Ishikawa (cell line): Measurements from ENCODE around the gene CSTPP1.

Source experiments
- CEBPB ChIP-seq: IDR thresholded peaks from 2 replicates; pipeline ENCODE4 v1.6.1; 2012
- CREB1 ChIP-seq: IDR thresholded peaks from 2 replicates; pipeline ENCODE4 v1.6.1; 2012; ENCODE audit warnings: low read depth
- EGR1 ChIP-seq: IDR thresholded peaks from 2 replicates; pipeline ENCODE4 v1.6.1; 2012
- EP300 ChIP-seq: IDR thresholded peaks from 2 replicates; pipeline ENCODE4 v1.6.1; 2012; ENCODE audit warnings: borderline replicate concordance
- FOXM1 ChIP-seq: IDR thresholded peaks from 2 replicates; pipeline ENCODE4 v1.6.1; 2012; ENCODE audit warnings: low read depth, borderline replicate concordance
- NFIC ChIP-seq: IDR thresholded peaks from 2 replicates; pipeline ENCODE4 v1.6.1; 2012
- RAD21 ChIP-seq: IDR thresholded peaks from 2 replicates; pipeline ENCODE4 v1.6.1; 2012; ENCODE audit warnings: low read depth
- TAF1 ChIP-seq: IDR thresholded peaks from 2 replicates; pipeline ENCODE4 v1.6.1; 2012; ENCODE audit warnings: low read depth, mild to moderate bottlenecking
- TCF12 ChIP-seq: IDR thresholded peaks from 2 replicates; pipeline ENCODE4 v1.6.1; 2012; ENCODE audit warnings: low read depth
- TEAD4 ChIP-seq: IDR thresholded peaks from 2 replicates; pipeline ENCODE4 v1.6.1; 2012
- YY1 ChIP-seq: IDR thresholded peaks from 2 replicates; pipeline ENCODE4 v1.6.1; 2012; ENCODE audit warnings: low read depth
- ZBTB7A ChIP-seq: IDR thresholded peaks from 2 replicates; pipeline ENCODE4 v1.6.1; 2012; ENCODE audit warnings: low read depth
- TF ChIP-seq, protein P1 (sequence below): IDR thresholded peaks from 2 replicates; pipeline ENCODE4 v1.6.1; 2012
- TF ChIP-seq, protein P2 (sequence below): IDR thresholded peaks from 2 replicates; pipeline ENCODE4 v1.6.1; 2012; ENCODE audit warnings: low read depth, mild to moderate bottlenecking
- TF ChIP-seq, protein P3 (sequence below): IDR thresholded peaks from 2 replicates; pipeline ENCODE4 v1.6.1; 2012

Gene CSTPP1

DNA sequence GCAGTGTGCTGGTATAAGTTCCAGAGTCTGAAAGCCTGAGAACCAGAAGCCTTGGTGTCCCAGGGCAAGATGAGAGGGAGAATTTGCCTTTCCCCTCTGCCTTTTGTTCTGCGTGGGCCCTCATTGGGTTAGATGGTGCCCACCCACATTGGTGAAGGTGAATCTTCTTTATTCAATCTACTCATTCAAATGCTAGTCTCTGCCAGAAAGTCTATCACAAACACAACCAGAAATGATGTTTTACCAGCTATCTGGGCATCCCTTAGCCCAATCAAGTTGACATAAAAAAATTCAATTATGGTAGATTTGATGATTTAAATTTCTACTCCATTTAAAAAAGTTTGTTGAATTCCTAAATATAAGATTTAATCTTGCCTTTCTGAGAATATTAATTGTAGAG lies 22.2 kb downstream of the CSTPP1 start:
- TF ChIP-seq EP300 (no peak), EGR1 (no peak), CREB1 (no peak), RAD21 (no peak), TEAD4 (no peak), TCF12 (no peak), CEBPB (no peak), FOXM1 (no peak)
- TF ChIP-seq, protein P1, sequence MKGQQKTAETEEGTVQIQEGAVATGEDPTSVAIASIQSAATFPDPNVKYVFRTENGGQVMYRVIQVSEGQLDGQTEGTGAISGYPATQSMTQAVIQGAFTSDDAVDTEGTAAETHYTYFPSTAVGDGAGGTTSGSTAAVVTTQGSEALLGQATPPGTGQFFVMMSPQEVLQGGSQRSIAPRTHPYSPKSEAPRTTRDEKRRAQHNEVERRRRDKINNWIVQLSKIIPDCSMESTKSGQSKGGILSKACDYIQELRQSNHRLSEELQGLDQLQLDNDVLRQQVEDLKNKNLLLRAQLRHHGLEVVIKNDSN: no peak
- TF ChIP-seq, protein P2, sequence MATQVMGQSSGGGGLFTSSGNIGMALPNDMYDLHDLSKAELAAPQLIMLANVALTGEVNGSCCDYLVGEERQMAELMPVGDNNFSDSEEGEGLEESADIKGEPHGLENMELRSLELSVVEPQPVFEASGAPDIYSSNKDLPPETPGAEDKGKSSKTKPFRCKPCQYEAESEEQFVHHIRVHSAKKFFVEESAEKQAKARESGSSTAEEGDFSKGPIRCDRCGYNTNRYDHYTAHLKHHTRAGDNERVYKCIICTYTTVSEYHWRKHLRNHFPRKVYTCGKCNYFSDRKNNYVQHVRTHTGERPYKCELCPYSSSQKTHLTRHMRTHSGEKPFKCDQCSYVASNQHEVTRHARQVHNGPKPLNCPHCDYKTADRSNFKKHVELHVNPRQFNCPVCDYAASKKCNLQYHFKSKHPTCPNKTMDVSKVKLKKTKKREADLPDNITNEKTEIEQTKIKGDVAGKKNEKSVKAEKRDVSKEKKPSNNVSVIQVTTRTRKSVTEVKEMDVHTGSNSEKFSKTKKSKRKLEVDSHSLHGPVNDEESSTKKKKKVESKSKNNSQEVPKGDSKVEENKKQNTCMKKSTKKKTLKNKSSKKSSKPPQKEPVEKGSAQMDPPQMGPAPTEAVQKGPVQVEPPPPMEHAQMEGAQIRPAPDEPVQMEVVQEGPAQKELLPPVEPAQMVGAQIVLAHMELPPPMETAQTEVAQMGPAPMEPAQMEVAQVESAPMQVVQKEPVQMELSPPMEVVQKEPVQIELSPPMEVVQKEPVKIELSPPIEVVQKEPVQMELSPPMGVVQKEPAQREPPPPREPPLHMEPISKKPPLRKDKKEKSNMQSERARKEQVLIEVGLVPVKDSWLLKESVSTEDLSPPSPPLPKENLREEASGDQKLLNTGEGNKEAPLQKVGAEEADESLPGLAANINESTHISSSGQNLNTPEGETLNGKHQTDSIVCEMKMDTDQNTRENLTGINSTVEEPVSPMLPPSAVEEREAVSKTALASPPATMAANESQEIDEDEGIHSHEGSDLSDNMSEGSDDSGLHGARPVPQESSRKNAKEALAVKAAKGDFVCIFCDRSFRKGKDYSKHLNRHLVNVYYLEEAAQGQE: no peak

DNA sequence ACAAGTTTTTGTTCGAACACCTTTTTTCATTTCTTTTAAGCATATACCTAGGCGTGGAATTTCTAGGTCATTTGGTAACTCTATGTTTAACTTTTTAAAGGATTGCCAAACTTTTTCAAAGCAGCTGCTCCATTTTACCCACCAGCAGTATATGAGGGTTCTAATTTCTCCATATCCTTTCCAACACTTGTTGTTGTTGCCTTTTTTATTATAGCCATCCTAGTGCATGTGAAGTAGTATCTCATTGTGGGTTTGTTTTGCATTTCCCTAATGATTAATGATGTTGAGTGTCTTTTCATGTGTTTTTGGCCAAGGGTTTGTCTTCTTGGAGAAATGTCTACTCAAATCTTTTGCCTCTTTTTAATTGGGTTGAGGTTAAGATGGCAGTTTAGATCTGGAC lies 24.5 kb downstream of the CSTPP1 start:
- TF ChIP-seq, protein P3, sequence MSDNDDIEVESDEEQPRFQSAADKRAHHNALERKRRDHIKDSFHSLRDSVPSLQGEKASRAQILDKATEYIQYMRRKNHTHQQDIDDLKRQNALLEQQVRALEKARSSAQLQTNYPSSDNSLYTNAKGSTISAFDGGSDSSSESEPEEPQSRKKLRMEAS: no peak
- TF ChIP-seq YY1 (no peak), ZBTB7A (no peak), EGR1 (no peak)

DNA sequence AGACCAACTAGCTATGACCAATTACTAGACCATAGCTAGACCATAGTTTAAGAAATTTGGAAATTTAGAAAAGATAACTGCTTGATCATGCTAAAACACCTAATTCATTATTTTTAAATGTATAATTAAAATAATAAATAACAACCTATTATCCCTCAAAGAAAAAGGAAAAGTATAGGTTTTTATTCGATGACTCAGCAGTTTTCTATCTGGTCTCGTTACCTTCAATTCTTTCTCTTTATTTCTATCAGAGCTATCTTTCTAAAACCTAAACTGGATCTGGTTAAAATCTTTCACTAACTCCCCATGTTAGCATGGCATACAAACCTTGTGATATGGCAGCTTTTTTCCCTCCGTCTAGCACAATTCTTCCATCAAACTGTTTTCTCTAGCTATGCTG lies 27.3 kb downstream of the CSTPP1 start:
- TF ChIP-seq, protein P2: no peak
- no peak for TF ChIP-seq EP300
- TF ChIP-seq ZBTB7A: no peak
- TF ChIP-seq TAF1: no peak
- TF ChIP-seq CEBPB: no peak
- TF ChIP-seq CREB1: no peak
- TF ChIP-seq, protein P3: no peak
- TF ChIP-seq EGR1: no peak
- TF ChIP-seq NFIC: no peak
- TF ChIP-seq, protein P1: no peak
- TF ChIP-seq TCF12: no peak
- TF ChIP-seq YY1: no peak
- no peak for TF ChIP-seq RAD21
- TF ChIP-seq TEAD4: no peak
- TF ChIP-seq FOXM1: no peak

DNA sequence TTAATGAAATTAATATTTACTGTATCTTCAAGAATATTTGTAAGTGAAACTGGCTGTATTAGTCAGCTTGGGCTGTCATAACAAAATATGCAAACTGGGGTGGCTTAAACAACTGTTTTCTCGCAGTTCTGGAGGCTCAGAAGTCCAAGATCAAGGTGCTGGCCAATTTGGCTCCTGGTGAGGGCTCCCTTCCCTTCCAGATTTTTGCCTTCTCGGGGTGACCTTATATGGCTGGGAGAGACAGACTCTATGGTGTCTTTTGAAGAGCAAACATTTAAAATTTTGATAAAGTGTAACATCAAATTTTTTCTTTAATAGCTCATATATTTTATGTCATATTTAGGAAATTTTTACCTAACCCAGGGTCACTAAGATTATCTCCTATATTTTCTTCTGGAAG lies 30.2 kb downstream of the CSTPP1 start:
- TF ChIP-seq CEBPB (no peak), EGR1 (no peak), ZBTB7A (no peak), CREB1 (no peak), FOXM1 (no peak)

DNA sequence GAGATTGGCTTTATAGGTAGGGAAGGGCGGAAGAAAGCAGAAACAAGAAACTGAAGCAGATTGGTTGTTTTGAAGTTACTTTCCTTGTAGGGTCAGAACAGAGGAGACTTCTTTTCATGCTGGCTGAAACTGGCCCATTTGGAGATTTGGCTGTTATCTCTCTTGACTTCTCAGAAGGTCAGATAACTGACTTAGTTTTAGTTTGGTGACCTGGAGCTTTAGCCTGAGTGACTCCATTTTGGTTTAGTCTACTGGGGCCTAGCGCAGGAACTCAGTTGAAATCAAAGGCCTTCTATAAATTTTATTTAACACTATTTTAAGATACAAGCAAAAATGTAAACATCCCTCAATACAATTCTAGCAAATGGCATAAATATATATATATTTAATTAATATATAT lies 31.4 kb downstream of the CSTPP1 start:
- TF ChIP-seq TEAD4: no peak
- TF ChIP-seq RAD21: no peak
- TF ChIP-seq EGR1: no peak
- TF ChIP-seq TCF12: no peak
- no peak for TF ChIP-seq EP300
- TF ChIP-seq, protein P2: no peak
